HG03571 (cell line): ENCODE results near the gene TSPAN12.
"Not testable (repeated sequence)": the region's sequence is repeated elsewhere in the genome, so short reads cannot be mapped to it uniquely, and the experiment has no call there.

Experiments
- ATAC-seq: cut with Tn5 transposase; IDR thresholded peaks from one replicate; pipeline ENCODE4 v1.9.1; 2021; ENCODE audit not compliant: unreplicated experiment

TSPAN12 gene

DNA sequence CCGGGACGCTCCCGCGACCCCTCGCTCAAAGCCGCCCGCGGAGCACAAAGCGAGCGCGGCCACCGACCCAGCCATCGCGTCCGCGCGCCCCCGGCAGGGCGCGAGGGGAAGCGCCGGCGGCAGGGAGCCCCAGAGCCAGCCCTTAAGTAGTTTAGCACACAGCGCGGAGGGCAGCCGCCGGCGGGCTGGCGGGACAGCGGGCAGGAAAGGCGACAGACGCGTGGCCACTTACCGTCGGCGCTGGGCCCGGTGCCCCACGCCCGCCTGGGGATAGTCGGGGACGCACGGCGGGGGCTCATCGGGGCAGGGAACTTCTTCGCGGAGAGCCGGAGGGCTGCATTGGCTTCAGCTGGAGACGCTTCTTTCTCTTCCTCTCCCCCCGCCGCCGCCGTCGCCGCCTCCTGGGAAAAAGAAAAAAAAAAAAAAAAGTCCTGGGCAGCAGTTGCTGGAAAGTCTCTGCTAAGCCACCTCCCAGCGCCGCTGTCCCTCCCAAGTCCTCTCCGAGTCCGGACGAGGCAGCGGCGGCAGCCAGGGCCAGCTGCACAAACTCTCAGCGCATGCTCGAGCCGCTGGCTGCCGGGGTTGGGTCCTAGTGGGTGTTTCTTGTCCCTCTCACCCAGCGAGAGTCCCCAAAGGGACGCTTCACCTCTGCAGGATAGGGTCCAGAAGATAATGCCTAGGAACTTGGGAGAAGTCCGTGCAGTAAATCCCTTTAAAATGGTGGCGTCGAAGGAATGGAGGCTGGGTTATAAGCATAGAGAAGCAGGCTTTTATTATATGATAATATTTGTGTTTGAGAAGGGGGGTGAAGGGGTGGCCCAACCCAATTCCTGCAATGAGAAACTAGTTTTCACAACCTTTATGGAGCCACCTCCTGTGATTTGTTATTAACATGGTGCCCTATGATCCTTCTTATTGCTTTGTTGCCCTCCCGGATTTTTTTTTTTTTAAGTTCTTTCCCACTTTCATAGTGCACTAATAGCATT is at the start of gene TSPAN12:
TSPAN12 (minus strand) TSS at position 557 of the 986 bp plus-strand sequence. CDS start 1,381 bp downstream, outside the sequence.
- peak; percentile 78 for ATAC-seq

DNA sequence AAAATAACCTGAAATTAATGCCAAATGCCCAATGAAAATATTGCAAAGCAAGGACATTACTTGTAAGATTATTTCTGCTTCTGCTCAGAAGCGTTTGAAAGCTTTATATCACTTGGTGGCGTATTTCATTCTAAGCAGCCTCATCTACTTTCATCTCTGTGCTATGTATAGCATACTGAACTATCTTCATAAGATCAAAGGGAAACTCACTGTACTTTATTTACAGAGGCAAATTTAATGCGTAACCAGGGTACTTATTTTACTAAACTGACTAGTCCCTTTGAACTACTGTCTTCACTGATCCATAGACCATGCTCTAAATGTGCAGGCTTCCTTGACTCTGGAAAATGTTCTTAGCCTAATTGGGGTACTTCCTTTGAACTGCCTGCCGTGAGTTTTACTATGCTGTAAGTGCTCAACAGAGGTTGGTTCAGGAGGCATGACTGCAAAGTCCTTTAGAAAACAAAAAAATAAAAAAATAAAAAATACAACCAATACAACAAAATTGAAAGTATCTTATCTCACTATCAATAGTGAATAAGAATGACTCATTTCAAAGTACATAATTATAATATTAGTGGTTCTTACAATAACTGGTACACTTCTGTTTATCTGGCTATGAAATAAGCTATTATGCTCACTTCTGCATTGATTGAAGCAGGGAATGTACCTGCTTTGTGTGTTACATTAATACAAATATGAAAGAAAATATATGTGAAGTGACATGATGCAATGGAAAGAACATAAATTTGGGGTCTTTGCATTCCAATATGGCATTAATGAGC is 41.0 kb upstream of the TSPAN12 start:
- ATAC-seq: peak; percentile 55

DNA sequence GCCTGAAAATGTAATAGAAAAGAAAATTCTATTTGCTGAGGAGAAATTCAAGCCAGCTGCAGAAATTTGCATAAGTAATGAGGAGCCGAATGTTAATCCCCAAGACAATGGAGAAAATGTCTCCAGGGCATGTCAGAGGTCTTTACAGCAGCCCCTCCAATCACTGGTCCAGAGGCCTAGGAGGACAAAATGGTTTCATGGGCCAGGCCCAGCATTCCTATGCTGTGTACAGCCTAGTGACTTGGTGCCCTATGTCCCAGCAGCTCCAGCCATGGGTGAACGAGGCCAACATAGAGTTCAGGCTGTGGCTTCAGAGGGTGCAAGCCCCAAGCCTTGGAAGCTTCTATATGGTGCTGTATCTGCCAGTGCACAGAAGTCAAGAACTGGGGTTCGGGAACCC is 37.3 kb upstream of the TSPAN12 start:
- ATAC-seq: not testable (repeated sequence)

DNA sequence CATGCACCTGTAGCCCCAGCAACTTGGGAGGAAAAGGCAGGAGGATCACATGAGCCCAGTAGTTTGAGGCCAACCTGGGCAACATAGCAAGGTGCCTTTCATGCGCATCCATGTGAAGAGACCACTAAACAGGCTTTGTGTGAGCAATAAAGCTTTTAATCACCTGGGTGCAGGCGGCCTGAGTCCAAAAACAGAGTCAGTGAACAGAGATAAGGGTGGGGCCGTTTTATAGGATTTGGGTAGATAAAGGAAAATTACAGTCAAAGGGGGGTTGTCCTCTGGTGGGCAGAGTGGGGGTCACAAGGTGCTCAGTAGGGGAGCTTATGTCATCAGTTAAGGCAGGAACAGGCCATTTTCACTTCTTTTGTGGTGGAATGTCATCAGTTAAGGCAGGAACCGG is 27.7 kb upstream of the TSPAN12 start:
- ATAC-seq: not testable (repeated sequence)

GRCh38 chr7:120877701-120878100 is 19.8 kb upstream of the TSPAN12 start:
- no peak for ATAC-seq

GRCh38 chr7:120876922-120877321 is 19.0 kb upstream of the TSPAN12 start:
- ATAC-seq: no peak

GRCh38 chr7:120874722-120875121 is 16.8 kb upstream of the TSPAN12 start:
- no peak for ATAC-seq

DNA sequence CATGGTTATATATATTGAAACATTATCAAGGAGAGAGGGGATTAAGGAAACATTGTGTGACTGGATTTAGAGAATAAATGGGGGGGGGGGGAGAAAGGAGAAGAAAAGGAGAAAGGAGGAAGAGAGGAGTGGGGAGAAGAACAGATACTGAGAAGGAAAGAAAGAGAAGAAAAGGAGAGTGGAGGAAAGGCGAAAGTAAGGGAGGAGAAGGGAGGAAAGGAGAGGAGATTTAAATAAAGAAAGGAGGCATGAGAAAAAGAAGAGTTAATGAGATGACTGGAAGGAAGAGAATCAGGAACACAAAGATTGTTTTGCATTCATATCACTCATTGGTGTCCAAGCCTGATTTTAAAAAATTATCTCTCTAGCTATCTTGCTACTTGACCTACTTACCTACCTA is 16.1 kb upstream of the TSPAN12 start:
- ATAC-seq: no peak

- no peak for ATAC-seq
These were observed 15.5 kb upstream of the TSPAN12 start for GRCh38 chr7:120873401-120873800.

GRCh38 chr7:120869700-120870099 is 11.8 kb upstream of the TSPAN12 start:
- no peak for ATAC-seq

DNA sequence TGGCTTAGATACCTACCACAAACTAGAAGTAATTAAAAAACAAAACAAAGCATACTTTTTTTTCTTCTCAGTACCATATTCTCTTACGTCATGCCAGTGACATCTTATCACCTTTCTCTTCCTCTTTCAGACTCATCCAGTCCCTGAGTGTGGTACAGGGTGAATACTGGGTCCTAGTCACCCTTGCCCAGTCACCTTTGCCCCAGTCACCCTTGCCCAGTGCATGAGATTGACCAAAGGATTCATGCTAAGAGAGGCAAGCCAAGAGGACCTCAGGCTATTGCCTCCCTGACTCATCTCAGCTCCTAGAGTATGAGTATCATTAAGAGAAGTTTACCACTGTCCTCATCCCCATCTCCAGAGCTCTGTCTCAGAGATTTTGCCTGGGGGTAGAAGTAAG is 10.0 kb upstream of the TSPAN12 start:
- no peak for ATAC-seq

DNA sequence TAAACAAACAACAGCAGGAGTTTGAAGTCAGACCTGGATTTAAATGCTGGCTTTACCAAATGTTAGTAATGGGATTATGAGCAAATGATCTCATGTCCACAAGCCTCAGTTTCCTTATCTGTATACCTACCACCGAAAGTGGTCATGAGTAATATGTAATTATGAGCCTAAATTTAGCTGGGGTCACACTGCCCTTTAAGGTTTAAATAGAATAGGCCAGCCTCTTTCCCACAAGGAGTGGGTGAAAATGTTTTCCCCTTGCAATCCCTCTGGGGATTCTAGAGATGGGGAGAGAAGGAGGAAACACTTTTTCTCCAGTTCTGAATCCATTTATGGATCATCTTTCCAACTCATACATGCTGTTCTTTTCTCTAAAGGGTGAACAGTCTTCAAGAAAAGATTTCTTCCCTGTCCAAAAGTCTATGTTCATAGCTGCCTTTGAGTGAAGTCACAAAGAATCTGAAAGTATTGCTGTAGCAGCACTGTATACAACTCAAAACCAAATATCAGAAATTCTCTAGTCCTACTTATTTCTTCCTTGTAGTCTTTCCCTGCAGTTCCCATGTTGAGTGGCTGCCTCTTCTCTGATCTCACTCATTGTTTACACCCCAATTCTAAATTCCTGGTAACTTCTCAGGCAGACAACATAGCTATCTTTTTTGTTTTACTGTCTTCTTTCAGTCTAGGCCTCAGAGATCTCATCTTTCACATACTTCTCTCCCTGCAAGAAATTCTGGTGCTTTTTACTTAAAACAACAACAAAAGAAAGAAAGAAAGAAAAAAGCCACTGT is 7.4 kb upstream of the TSPAN12 start:
- ATAC-seq: no peak

DNA sequence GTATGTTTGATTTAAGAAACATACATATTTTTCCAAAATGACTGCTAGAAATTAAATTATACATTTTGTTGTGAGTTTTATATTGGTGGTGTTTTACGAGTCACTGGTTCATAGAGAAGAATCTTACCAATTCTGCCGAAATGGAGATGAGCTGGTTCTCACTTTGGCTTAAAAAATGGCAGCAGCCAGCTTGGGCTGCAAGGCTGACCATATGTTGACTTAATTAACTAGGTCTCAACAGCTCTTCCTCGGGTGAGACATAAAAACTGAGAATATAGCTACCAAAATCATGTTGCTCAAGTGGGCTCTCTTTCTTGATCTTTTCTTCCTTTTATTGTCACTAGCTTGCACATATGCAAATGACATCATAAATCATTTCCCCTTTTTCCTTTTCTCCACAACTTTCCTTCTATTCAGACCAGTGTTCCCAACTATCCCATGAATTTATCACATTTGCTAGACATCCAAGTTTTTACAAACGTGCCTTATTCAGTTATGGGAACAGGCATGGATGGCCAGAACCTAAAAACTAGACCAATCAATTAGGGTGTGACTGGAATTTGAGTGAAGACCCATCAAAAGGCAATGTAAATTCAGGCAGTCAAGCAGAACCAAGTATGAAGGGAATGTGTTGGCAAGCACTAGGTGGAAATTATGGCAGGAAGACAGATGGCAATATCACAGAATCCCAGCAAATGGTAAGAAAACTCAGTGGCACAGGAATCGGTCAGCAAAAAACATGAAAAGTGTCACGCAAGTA is 6.4 kb upstream of the TSPAN12 start:
- ATAC-seq: no peak

GRCh38 chr7:120862987-120863590 is 5.1 kb upstream of the TSPAN12 start:
- no peak for ATAC-seq

- no peak for ATAC-seq
These were observed 2.2 kb upstream of the TSPAN12 start for GRCh38 chr7:120860156-120860555.

DNA sequence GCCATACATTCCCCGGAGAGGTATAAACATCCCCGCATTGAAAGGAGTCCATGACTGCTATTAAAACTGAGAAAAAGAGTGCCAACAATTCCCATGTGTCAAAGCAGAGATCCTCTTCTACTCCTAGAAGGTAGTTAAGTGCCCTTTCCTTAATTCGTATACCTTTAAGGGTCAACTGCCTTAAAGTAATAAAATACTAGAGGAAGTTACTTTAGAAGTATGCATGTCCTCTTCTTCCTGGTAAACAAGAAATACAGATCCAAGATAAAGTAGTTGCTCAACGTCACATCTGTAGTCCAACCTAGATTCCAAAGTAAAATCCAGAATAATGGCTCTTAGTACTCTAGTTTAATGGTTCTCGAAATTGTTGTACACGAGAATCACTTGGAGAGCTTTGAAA is 1.5 kb upstream of the TSPAN12 start:
- no peak for ATAC-seq

- peak; percentile 69 for ATAC-seq
These were observed 1.2 kb downstream of the TSPAN12 start for GRCh38 chr7:120856621-120857352.

GRCh38 chr7:120856198-120856597 is 1.7 kb downstream of the TSPAN12 start:
- no peak for ATAC-seq

DNA sequence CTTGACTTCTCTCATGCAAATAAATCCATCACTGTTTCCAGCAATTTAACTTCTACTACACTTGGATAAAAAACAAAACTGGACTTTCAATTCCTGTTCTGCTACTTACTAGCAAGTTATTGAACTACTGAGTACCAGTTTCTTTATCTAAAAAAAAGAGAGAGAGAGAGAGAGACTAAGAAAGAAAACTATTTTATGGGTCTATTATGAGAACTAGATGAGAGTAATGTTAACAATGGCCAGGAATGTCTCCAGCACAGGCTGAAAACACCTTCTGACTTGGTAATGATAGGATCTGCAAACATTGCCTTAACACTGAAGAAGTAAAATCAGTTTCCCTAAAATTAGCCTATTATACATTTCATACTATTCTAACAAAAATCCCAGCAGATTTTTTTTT is 5.2 kb downstream of the TSPAN12 start:
- ATAC-seq: no peak
